Umbilical cord (tissue), 2 donors: Measurements from ENCODE around the gene ME3. TPM values are rescaled to one million over a fixed set of nuclear protein-coding genes. Genes with fewer than 3 reads are reported as not detected.
A peak's percentile ranks its signal among the peaks of the same experiment; 100 is the strongest.

Experiments
- DNase-seq: peaks from one replicate; pipeline ENCODE4 v3.0.0-alpha.2; 2015; ENCODE audit warnings: low spot score
- total RNA-seq: library from RNA; depleted of rRNA; stranded (reverse); fragments of >200 nt; gene quantifications from one replicate; pipeline ENCODE4 v1.2.3, GENCODE V29; 2014; ENCODE audit warnings: low replicate concordance; ENCODE audit not compliant: insufficient read depth

Gene ME3
- total RNA-seq, 1 donor from 2014 or later = 37.6 TPM

GRCh38 chr11:86464509-86465221 lies 207.8 kb downstream of the ME3 start:
- no peak for DNase-seq

GRCh38 chr11:86463955-86464354 lies 208.5 kb downstream of the ME3 start:
- no peak for DNase-seq

- DNase-seq = no peak
Measured at GRCh38 chr11:86463120-86463519, 209.3 kb downstream of the ME3 start.

- DNase-seq = no peak
Measured at GRCh38 chr11:86461892-86462291, 210.5 kb downstream of the ME3 start.

- no peak for DNase-seq
Measured at GRCh38 chr11:86460461-86461385, 211.7 kb downstream of the ME3 start.

- DNase-seq = peak; percentile 54
Measured at GRCh38 chr11:86459682-86460460, 212.5 kb downstream of the ME3 start.

- DNase-seq = no peak
Measured at GRCh38 chr11:86459002-86459385, 213.4 kb downstream of the ME3 start.

GRCh38 chr11:86458294-86459001 lies 214.0 kb downstream of the ME3 start:
- DNase-seq = no peak

GRCh38 chr11:86456075-86456939 lies 216.1 kb downstream of the ME3 start:
- peak; percentile 88 for DNase-seq

- DNase-seq = no peak
Measured at GRCh38 chr11:86453290-86454030, 219.0 kb downstream of the ME3 start.

- DNase-seq = no peak
Measured at GRCh38 chr11:86449993-86450629, 222.3 kb downstream of the ME3 start.

- DNase-seq = no peak
Measured at GRCh38 chr11:86447763-86448480, 224.5 kb downstream of the ME3 start.

- no peak for DNase-seq
Measured at GRCh38 chr11:86446924-86447285, 225.5 kb downstream of the ME3 start.

- DNase-seq = no peak
Measured at GRCh38 chr11:86446163-86446923, 226.1 kb downstream of the ME3 start.

- no peak for DNase-seq
Measured at GRCh38 chr11:86444981-86445380, 227.4 kb downstream of the ME3 start.

- DNase-seq = no peak
Measured at GRCh38 chr11:86443415-86443814, 229.0 kb downstream of the ME3 start.

- no peak for DNase-seq
Measured at GRCh38 chr11:86442827-86443226, 229.6 kb downstream of the ME3 start.

GRCh38 chr11:86442420-86442819 lies 230.0 kb downstream of the ME3 start:
- no peak for DNase-seq
